HCT116 (cell line): Measurements from ENCODE around the gene FOXP2. TPM values are rescaled to one million over a fixed set of nuclear protein-coding genes. Genes with fewer than 3 reads are reported as not detected.

Experiments used
- ATAC-seq: fragments of 200-7000 bp; cut with Tn5 transposase; 2 replicates; pipeline ENCODE4 v1.9.1; 2020; ENCODE audit warnings: mild to moderate bottlenecking, moderate library complexity
- BruUV-seq: library from RNA; stranded (reverse); fragments of 400-500 nt; replicated peaks from 2 replicates; lab custom pipeline; 2021; lab: Mats Ljungman, UMichigan
- CTCF ChIA-PET: fragments of 300-600 bp; sonication (Branson Sonifier 250); formaldehyde crosslinking; loops from one replicate; lab custom pipeline; 2021; ENCODE audit warnings: antibody characterized with exemption; lab: Charles Lee
- POLR2A ChIA-PET: fragments of 300-600, 350-600 bp; sonication (Branson Sonifier 250); formaldehyde crosslinking; loops from one replicate; lab custom pipeline; 2021; ENCODE audit warnings: antibody characterized with exemption; lab: Charles Lee
- RAD21 ChIA-PET, 2 experiments: fragments of 300-600 bp; sonication (Branson Sonifier 250); formaldehyde crosslinking; loops; one replicate each; lab custom pipeline; 2023; ENCODE audit warnings: low total read pairs in 2 of 2; ENCODE audit not compliant: uncharacterized antibody in 2 of 2, unreplicated experiment in 2 of 2, low non-redundant PET in 1 of 2; lab: Charles Lee
- DNase-seq: peaks from one replicate; pipeline ENCODE4 v3.0.0-alpha.2; 2010; ENCODE audit warnings: low read depth, low spot score
- H2AFZ ChIP-seq: fragments of 200-600 bp; shearing (Covaris generic), sonication (generic); 2 replicates; pipeline ENCODE4 v1.6.1; 2017; ENCODE audit warnings: low read depth, mixed run types, mixed read lengths, antibody characterized with exemption, low read length; ENCODE audit not compliant: poor library complexity, severe bottlenecking
- H3K27ac ChIP-seq: 2 replicates; pipeline ENCODE4 v1.5.1; 2012; ENCODE audit warnings: low read depth, low read length
- H3K27me3 ChIP-seq: fragments of 200-600 bp; sonication (generic); 2 replicates; pipeline ENCODE4 v1.6.1; 2016; ENCODE audit warnings: mixed run types, low read length, mixed read lengths; ENCODE audit not compliant: insufficient read depth
- H3K36me3 ChIP-seq, 2 experiments: fragments of 200-500 bp in 1 of 2; fragments of 200-600 bp in 1 of 2; sonication (Bioruptor generic) in 1 of 2; sonication (generic) in 1 of 2; 2 replicates each; pipeline versions ENCODE4 v1.5.1 to v1.6.1; 2014 to 2016; ENCODE audit warnings: low read length in 2 of 2, inconsistent platforms in 1 of 2, mixed read lengths in 1 of 2, mixed run types in 1 of 2; ENCODE audit not compliant: insufficient read depth in 2 of 2, control insufficient read depth in 1 of 2
- H3K4me1 ChIP-seq, 2 experiments: fragments of 200-600 bp in 1 of 2; sonication (generic) in 1 of 2; 2 replicates each; pipeline versions ENCODE4 v1.5.1 to v1.6.1; 2012 to 2017; ENCODE audit warnings: low read length in 2 of 2, inconsistent platforms in 1 of 2, mild to moderate bottlenecking in 1 of 2, mixed read lengths in 1 of 2, mixed run types in 1 of 2, moderate library complexity in 1 of 2; ENCODE audit not compliant: insufficient read depth in 2 of 2, control insufficient read depth in 1 of 2
- H3K4me2 ChIP-seq: fragments of 200-600 bp; sonication (generic); 2 replicates; pipeline ENCODE4 v1.6.1; 2017; ENCODE audit warnings: mixed run types, low read length, mixed read lengths
- H3K4me3 ChIP-seq, 2 experiments: fragments of 200-600 bp in 1 of 2; sonication (generic) in 1 of 2; replicated peaks in 1 of 2; 2 replicates each; pipeline ENCODE4 v1.5.1; 2011 to 2016; ENCODE audit warnings: low read length in 2 of 2, control low read depth in 1 of 2, low read depth in 1 of 2, mild to moderate bottlenecking in 1 of 2, mixed read lengths in 1 of 2, mixed run types in 1 of 2
- H3K79me2 ChIP-seq: fragments of 200-600 bp; sonication (generic); 2 replicates; pipeline ENCODE4 v1.6.1; 2017; ENCODE audit warnings: mild to moderate bottlenecking, mixed run types, low read length, moderate library complexity, mixed read lengths; ENCODE audit not compliant: insufficient read depth
- H3K9ac ChIP-seq: fragments of 200-600 bp; sonication (generic); 2 replicates; pipeline ENCODE4 v1.6.1; 2016; ENCODE audit warnings: low read length, mixed read lengths
- H3K9me2 ChIP-seq: fragments of 200-600 bp; sonication (generic), shearing (Covaris generic); 2 replicates; pipeline ENCODE4 v1.6.1; 2017; ENCODE audit warnings: mixed run types, mild to moderate bottlenecking, moderate library complexity; ENCODE audit not compliant: insufficient read depth
- H3K9me3 ChIP-seq, 2 experiments: fragments of 200-500 bp in 1 of 2; fragments of 200-600 bp in 1 of 2; sonication (Bioruptor generic) in 1 of 2; sonication (generic) in 1 of 2; 2 replicates each; pipeline ENCODE4 v1.6.1; 2014 to 2017; ENCODE audit warnings: low read length in 2 of 2, mixed read lengths in 2 of 2, inconsistent platforms in 1 of 2, low read depth in 1 of 2, mild to moderate bottlenecking in 1 of 2, mixed run types in 1 of 2, moderate library complexity in 1 of 2; ENCODE audit not compliant: control insufficient read depth in 1 of 2, insufficient read depth in 1 of 2
- H4K20me1 ChIP-seq: fragments of 200-600 bp; sonication (generic), shearing (Covaris generic); 2 replicates; pipeline ENCODE4 v1.6.1; 2017; ENCODE audit warnings: mixed run types, mild to moderate bottlenecking, moderate library complexity; ENCODE audit not compliant: insufficient read depth
- ATF3 ChIP-seq: IDR thresholded peaks from 2 replicates; pipeline ENCODE4 v1.6.1; 2012
- EGR1 ChIP-seq: IDR thresholded peaks from 2 replicates; pipeline ENCODE4 v1.6.1; 2012; ENCODE audit warnings: low read depth
- ELF1 ChIP-seq: IDR thresholded peaks from 2 replicates; pipeline ENCODE4 v1.6.1; 2012; ENCODE audit warnings: low read depth, borderline replicate concordance
- EZH2 ChIP-seq: fragments of 200-600 bp; sonication (generic); IDR thresholded peaks from 2 replicates; pipeline ENCODE4 v1.6.1; 2017; ENCODE audit warnings: antibody characterized with exemption, mixed run types
- EZH2phosphoT487 ChIP-seq: fragments of 200-600 bp; IDR thresholded peaks from 2 replicates; pipeline ENCODE4 v1.6.1; 2018; ENCODE audit warnings: antibody characterized with exemption, borderline replicate concordance
- FOSL1 ChIP-seq: IDR thresholded peaks from 2 replicates; pipeline ENCODE4 v1.6.1; 2012; ENCODE audit warnings: low read depth
- JUND ChIP-seq: IDR thresholded peaks from 2 replicates; pipeline ENCODE4 v1.6.1; 2012
- POLR2A ChIP-seq: IDR thresholded peaks from 2 replicates; pipeline ENCODE4 v1.7.0; 2011; ENCODE audit warnings: borderline replicate concordance; ENCODE audit not compliant: insufficient read depth, insufficient read length; ENCODE audit errors: extremely low read depth
- POLR2AphosphoS5 ChIP-seq: IDR thresholded peaks from 2 replicates; pipeline ENCODE4 v1.6.1; 2011; ENCODE audit warnings: mild to moderate bottlenecking, low read depth, low read length, moderate library complexity
- RAD21 ChIP-seq: IDR thresholded peaks from 2 replicates; pipeline ENCODE4 v1.6.1; 2012; ENCODE audit warnings: low read depth, mild to moderate bottlenecking
- SIN3A ChIP-seq: IDR thresholded peaks from 2 replicates; pipeline ENCODE4 v1.6.1; 2012; ENCODE audit warnings: low read depth
- SP1 ChIP-seq: IDR thresholded peaks from 2 replicates; pipeline ENCODE4 v1.6.1; 2012; ENCODE audit warnings: low read depth
- SRF ChIP-seq: IDR thresholded peaks from 2 replicates; pipeline ENCODE4 v1.6.1; 2012; ENCODE audit warnings: low read depth
- TCF7L2 ChIP-seq: IDR thresholded peaks from 2 replicates; pipeline ENCODE4 v1.7.0; 2011; ENCODE audit warnings: borderline replicate concordance, inconsistent platforms; ENCODE audit not compliant: insufficient read depth, insufficient read length; ENCODE audit errors: extremely low read depth
- YY1 ChIP-seq: IDR thresholded peaks from 2 replicates; pipeline ENCODE4 v1.6.1; 2011; ENCODE audit warnings: low read length, low read depth, moderate library complexity, mild to moderate bottlenecking; ENCODE audit not compliant: insufficient replicate concordance; ENCODE audit errors: extremely low read depth
- intact Hi-C: fragments of 100-400 bp; cut with micrococcal nuclease; formaldehyde crosslinking; loops from 2 replicates; pipeline ENCODE4 v1.10.0; 2022
- total RNA-seq: library from RNA; stranded (reverse); gene quantifications from one replicate; pipeline ENCODE4 v1.2.1, GENCODE V29; 2021; ENCODE audit not compliant: unreplicated experiment
- TF ChIP-seq, protein P1 (sequence below), 3 experiments: fragments of 200-600 bp in 1 of 3; sonication (generic) in 1 of 3; IDR thresholded peaks in 2 of 3; conservative IDR thresholded peaks in 1 of 3; 2 replicates each; pipeline ENCODE4 v1.5.1; 2012 to 2017; ENCODE audit warnings: low read depth in 2 of 3, low read length in 2 of 3, antibody characterized with exemption in 1 of 3, borderline replicate concordance in 1 of 3, control low read depth in 1 of 3, mild to moderate bottlenecking in 1 of 3, mixed read lengths in 1 of 3, mixed run types in 1 of 3, moderate library complexity in 1 of 3; ENCODE audit not compliant: insufficient read depth in 1 of 3

FOXP2 gene
- total RNA-seq, 1 experiment from 2014 or later, result 2.5 TPM

DNA sequence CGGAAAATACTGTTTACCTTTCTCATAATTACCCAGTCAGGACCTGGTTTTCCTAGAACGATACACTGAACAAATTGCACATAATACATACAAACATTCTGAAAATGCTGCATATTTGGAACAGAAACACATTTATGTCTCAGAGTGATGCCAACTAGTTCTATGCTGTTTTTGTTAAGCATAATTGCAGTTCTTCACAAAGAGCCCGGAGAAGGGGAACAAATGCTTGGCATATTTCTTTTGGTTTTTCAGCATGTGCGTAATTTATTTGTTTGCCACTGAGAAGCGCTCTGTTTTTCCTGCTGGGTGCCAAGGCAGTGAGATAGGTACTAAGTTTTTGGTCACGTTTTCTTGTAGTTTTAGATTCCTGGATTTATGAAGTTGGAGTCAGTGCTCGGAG, 326.3 kb downstream of the FOXP2 start:
- DNase-seq (no peak), ATAC-seq (no peak)
- Histone ChIP-seq H3K4me1 (no peaks in the 10 kb centered on the region), H2AFZ (no peak overlapping the region), H3K4me3 (no peak overlapping the region), H3K27ac (no peak overlapping the region), H3K9ac (no peak overlapping the region), H3K27me3 (no peaks in the 10 kb centered on the region), H3K9me2 (no peaks in the 10 kb centered on the region), H3K79me2 (no peaks in the 10 kb centered on the region), H4K20me1 (no peaks in the 10 kb centered on the region), H3K9me3 (no peaks in the 10 kb centered on the region), H3K4me2 (no peak overlapping the region), H3K36me3 (no peaks in the 10 kb centered on the region)
- intact Hi-C loops, result no loop called here
- ChIA-PET RAD21 (no interaction called here), CTCF (no interaction called here), POLR2A (no interaction called here)
- BruUV-seq, result no TSS peak
- TF ChIP-seq FOSL1, result no peak
- no peak for TF ChIP-seq SP1
- TF ChIP-seq POLR2A, result no peak
- TF ChIP-seq EZH2, result no peak
- no peak for TF ChIP-seq YY1
- TF ChIP-seq EZH2phosphoT487, result no peak
- no peak for TF ChIP-seq EGR1
- no peak for TF ChIP-seq POLR2AphosphoS5
- no peak for TF ChIP-seq JUND
- no peak for TF ChIP-seq SIN3A
- TF ChIP-seq RAD21, result no peak
- TF ChIP-seq ELF1, result no peak
- no peak for TF ChIP-seq ATF3
- TF ChIP-seq TCF7L2, result no peak
- no peak for TF ChIP-seq SRF
- TF ChIP-seq, protein P1, sequence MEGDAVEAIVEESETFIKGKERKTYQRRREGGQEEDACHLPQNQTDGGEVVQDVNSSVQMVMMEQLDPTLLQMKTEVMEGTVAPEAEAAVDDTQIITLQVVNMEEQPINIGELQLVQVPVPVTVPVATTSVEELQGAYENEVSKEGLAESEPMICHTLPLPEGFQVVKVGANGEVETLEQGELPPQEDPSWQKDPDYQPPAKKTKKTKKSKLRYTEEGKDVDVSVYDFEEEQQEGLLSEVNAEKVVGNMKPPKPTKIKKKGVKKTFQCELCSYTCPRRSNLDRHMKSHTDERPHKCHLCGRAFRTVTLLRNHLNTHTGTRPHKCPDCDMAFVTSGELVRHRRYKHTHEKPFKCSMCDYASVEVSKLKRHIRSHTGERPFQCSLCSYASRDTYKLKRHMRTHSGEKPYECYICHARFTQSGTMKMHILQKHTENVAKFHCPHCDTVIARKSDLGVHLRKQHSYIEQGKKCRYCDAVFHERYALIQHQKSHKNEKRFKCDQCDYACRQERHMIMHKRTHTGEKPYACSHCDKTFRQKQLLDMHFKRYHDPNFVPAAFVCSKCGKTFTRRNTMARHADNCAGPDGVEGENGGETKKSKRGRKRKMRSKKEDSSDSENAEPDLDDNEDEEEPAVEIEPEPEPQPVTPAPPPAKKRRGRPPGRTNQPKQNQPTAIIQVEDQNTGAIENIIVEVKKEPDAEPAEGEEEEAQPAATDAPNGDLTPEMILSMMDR (IDR thresholded peaks at IDR 0.05 in 2 of 3, conservative IDR thresholded peaks at IDR 0.05 in 1 of 3; ENCODE audit: borderline replicate concordance in 1 of 3, insufficient read depth in 1 of 3, low read depth in 2 of 3, low read length in 2 of 3), result no peak
